Stomach (tissue), 4 donors: Measurements from ENCODE around the gene GRIN2C.

Source experiments
- EP300 ChIP-seq: sonication (generic); formaldehyde crosslinking; IDR thresholded peaks from one replicate; pipeline ENCODE4 v1.6.1; 2017; ENCODE audit warnings: antibody characterized with exemption
- POLR2A ChIP-seq, 4 donors: fragments of 450-650 bp; IDR thresholded peaks; one replicate each; pipeline ENCODE4 v1.6.1; 2016; ENCODE audit warnings: antibody characterized with exemption in 4 of 4, control low read depth in 2 of 4, mild to moderate bottlenecking in 1 of 4, moderate library complexity in 1 of 4
- POLR2AphosphoS5 ChIP-seq, 3 donors: sonication (generic); formaldehyde crosslinking; IDR thresholded peaks; one replicate each; pipeline ENCODE4 v1.6.1; 2016; ENCODE audit warnings: antibody characterized with exemption in 3 of 3

DNA sequence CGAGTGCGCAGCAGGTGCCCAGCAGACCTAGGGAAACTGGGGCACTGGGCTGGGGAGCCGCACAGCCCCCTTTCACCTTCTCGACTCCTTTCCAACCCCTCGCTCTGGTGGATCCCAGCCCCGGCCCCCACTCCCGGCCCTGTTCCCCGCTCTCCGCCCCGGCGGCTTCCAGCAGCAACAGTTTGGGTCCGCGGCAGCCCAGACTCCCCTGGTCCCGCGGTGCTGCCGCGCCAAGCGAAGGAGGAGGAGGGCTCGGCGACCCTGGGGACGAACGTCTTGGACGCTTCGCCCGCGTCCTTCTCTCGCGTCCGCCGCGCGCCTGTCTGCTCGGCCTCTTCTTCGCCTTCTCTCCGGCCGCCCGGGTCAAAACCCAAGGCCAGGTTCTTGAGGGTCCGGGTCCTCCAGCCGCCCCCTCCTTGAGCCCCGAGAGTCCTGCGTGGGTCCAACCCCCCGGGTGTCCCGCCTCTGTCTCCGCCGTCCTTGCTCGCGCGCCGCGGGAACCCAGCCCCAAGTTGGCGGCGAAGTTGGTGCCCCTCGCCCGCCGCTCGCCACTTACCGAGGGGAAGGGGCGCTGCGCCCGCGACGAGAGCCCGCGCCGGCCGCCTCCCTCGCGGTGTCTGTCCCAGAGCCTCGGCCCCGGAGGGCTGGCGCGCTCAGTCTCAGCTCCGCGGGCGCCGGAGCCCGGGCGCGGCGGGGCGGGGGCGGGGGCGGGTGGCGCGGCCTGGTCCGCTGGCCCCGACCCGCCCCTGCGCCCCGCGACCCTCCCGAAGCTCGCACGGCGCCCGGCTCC, 1.4 kb upstream of the GRIN2C start:
- TF ChIP-seq EP300 (no peak), POLR2AphosphoS5 (IDR thresholded peaks at IDR 0.05) (no peak), POLR2A (IDR thresholded peaks at IDR 0.05) (no peak)
